IPS-NIHi11 (cell line): ENCODE data around the gene JADE1.

Source experiments
- DNase-seq: peaks from one replicate; pipeline ENCODE4 v3.0.0; 2012; ENCODE audit warnings: mixed read lengths, low spot score

Gene JADE1

DNA sequence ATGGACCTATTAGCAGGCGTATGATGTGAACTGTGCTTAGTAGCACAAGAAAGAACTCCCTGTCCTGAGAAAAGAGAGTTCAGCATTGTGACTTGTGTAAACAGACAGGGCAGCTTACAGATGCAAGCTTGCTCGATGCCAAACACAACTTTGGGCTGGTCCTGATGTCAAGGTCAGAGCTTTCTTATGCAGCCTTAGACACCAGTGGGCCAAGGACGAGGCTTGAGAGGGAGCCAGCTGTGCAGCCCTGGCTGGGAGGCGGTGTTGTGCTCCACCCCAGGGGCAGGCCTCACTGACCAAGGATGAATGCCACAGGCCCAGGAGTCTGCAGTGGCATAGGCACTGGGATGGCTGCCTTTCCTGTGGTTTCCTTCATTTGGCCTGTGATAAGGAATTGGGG, 35.4 kb downstream of the JADE1 start:
- DNase-seq, result no peak

DNA sequence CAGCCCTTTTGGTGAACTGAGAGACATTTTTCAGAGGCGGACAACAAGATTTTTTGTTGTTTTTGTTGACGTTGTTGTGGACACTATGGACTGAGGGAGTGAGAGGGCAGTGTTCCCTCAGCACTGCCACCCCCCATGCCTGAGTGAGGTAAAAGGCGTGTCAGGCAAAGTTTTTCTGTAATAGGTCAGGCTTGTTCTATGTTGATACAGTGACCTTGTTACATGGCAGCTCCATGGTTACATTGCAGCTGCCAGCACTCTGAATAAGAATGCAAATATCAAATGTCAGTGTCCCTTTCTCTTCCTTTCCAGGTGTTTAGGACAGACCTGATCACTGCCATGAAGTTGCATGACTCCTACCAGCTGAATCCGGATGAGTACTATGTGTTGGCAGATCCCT, 36.6 kb downstream of the JADE1 start:
- DNase-seq, result no peak

DNA sequence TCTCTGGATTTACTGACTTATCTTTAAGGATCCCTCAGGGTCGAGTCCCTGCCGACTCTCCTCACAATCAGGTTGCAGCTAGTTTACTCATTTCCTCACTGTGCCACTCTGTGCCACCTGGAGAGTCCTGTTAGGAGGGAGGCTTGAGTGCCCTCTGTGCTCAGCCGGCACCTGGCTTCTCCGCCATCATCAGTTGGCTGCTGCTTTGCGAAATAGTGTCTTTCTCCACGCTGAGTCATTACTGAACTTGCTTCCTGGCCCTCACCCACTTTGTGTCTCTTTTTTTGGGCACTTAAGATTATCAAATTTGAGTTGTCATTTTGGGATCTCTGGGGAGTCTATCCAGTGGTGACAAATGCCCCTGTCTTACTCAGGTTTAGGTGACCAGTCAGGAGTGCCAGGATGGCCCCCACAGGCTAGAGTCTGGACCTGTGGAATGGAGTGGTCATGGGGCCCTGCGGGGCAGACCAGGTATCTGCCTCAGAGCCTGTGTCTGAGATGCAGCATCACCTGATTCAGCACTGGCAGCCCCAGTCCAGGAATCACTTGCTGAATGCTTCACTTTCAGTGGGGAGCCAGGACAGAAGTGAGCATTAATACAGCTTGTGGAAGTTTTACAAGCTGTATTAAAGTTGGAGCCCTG, 37.7 kb downstream of the JADE1 start:
- DNase-seq, result no peak

DNA sequence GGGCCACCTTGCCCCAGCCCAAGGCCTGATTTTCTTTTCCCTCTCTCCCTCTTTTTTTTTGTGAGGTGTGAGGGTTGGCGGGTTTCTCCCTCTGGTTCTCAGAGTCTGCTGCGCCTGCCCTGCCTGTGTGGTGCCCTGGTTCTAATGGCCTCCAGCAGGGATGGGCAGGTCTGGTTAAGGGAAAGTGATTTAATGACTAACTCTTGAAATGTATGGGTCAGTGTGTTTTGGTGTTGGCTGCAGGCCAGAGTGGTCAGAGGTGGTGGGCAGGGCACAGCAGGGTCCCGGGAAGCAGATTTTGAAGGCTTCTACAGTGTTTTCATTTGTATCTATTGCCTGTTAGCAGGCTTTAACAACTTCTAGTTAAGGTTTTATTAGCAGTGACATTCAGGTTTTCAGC, 39.0 kb downstream of the JADE1 start:
- no peak for DNase-seq

- no peak for DNase-seq
Measured at GRCh38 chr4:128850252-128850651, 40.8 kb downstream of the JADE1 start.

DNA sequence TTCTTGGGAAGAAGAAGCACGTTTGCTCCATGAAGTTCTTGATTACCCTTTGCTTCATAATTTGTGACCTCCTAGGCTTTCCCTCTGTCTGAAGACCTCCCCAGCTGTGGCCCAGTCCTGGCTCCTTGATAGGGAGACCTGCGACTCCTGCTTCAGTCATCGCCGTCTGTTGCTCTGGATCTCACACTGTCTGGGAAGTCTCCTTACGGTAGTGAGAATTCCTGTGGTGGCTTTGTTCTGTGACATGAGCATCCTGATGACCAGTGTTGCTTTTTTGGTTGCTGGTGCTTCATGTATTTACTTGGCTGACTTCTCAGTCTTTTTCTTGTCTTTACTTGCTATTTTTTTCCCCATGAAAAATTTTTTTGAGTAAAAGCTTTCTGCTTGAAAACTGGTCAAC, 44.2 kb downstream of the JADE1 start:
- DNase-seq, result no peak

- no peak for DNase-seq
Measured at GRCh38 chr4:128854433-128854832, 44.9 kb downstream of the JADE1 start.

GRCh38 chr4:128855621-128856020, 46.1 kb downstream of the JADE1 start:
- DNase-seq, result no peak

DNA sequence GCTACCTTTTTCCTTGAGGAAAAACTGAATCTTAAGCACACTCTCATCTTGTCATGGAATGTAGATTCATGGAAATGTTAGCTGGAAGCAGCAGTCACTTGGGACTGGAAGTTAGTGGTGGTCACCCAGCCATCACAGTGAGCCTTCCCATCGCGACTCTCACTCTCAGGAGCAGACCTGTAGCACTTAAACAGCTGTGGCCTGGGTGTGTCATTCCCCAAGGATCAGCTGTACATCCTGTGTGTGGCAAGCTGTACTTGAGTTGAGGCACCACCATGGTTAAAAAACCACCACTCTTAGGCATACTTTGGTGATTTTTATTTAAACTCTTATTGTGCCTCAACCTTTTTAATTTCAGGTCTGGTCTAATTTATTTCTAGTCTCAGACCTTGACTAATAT, 46.7 kb downstream of the JADE1 start:
- DNase-seq, result no peak

GRCh38 chr4:128858879-128859671, 49.6 kb downstream of the JADE1 start:
- no peak for DNase-seq

GRCh38 chr4:128859887-128860677, 50.6 kb downstream of the JADE1 start:
- DNase-seq, result no peak

- DNase-seq, result no peak
Measured at GRCh38 chr4:128861856-128862518, 52.5 kb downstream of the JADE1 start.

GRCh38 chr4:128862608-128863311, 53.3 kb downstream of the JADE1 start:
- DNase-seq, result no peak

GRCh38 chr4:128863312-128864075, 54.0 kb downstream of the JADE1 start:
- DNase-seq, result peak; percentile 80

GRCh38 chr4:128865132-128865531, 55.6 kb downstream of the JADE1 start:
- no peak for DNase-seq

DNA sequence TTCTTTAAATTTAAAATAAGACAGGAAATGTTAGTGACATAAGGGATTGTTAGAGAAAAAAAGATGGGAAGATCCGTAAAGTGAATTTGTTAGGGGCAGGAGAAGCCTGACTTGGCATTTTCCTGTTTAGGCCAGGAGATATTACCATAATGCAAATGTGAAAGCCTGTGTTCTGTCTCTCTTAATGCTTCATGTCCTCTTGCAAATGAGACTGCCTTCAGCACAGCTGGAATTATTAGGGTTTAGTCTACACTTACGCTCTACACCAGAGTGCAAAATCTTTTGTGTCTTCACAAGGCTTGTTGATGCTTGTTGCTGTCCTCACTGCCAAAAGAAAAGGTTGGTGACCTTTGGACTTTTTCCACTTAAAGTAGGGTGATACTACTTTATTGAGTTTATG, 56.8 kb downstream of the JADE1 start:
- no peak for DNase-seq

- no peak for DNase-seq
Measured at GRCh38 chr4:128866691-128867090, 57.2 kb downstream of the JADE1 start.

DNA sequence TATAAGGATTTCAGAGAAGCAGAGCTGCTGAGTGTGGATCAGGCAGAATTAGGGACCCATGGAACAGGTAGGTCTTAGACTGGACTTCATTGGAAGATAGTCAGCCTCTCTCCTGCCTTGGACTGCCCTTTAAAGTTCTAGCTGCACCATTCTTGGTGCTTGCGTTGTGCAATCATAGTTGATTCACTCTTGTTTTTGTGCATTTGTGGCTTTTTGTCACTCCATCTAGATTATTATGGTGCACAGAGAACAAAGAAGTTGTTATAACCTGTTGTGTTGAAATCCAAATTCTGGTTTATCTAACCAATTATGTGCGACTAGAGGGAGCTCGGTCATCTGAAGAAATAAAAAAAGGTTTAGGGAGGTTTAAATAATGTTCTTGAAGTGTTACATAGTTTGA, 59.3 kb downstream of the JADE1 start:
- no peak for DNase-seq

DNA sequence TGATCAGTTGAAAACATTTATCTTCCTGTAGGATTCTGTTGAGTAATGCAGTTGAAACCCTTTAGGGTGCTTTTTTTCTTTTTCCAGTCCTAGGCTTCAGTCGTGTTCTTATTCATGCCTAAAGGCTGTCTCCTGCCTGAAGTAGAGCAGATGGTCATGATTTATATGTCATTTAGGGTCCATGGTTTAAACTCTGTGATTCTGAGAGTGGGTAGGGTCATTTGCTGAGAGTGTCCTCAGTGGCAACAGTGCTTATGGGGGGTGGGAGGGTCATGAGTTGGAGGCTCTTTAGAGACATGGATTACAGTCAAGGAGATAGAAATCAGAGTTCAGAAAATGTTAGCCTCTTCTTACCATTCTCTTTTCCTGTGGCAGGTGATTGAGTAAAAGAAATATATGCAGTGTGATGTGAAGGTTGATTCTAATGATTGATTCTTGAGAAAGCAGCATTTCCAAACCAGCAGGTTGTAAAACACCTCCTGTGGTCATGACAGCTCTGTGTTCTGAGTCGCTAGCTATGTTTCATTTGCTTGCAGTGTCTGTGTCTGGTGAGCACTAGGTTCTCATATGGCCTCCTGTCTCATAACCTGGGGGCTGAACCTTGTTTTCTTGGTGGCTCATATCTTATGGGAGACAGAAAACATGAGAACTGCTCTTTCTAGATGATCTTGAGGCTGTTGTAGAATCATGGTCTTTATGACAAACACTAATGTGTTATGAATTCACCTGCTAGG, 60.4 kb downstream of the JADE1 start:
- no peak for DNase-seq

DNA sequence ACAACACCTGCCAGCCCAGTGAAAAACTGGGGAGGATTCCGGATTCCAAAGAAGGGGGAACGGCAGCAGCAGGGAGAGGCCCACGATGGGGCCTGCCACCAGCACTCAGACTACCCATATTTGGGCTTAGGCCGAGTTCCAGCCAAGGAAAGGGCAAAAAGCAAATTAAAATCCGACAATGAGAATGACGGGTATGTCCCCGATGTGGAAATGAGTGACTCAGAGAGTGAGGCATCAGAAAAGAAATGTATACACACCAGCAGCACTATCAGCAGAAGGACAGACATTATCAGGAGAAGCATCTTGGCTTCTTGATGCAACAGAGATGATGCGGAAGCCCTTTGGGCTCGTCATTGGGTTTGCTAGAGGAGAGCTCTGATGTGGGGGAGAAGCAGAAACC, 62.4 kb downstream of the JADE1 start:
- DNase-seq, result no peak
